Measurements from ENCODE around the gene AP1S3.

Gene AP1S3

DNA sequence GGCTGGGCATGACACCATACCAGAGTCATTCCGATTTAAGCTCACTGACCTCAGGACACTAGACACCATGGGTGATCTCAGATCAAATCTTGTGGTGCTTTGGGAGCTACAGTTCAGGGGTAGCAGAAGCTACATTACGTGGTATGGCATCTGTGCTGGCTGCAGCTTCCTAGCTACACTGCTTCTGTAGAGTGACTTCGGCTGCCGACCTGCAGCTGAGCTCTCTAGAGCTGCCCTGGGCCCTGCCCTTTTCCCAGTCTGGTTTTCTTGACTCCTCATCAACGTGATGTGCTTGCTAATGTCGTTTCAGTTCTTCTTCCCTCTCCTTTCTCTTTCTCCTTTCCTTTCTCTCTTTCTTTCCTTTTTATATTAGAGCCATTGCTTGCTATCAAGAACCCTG is 100.2 kb downstream of the AP1S3 start:
- CTCF ChIA-PET, result interaction anchor here (1.1 to 1.2 kb wide), 3 partner anchors 9 to 18 kb away, joined by 3 to 5 read pairs (median 3); no protein-coding TSS in a partner anchor
- POLR2A ChIA-PET, result no interaction called here
- TF ChIP-seq, protein P1, sequence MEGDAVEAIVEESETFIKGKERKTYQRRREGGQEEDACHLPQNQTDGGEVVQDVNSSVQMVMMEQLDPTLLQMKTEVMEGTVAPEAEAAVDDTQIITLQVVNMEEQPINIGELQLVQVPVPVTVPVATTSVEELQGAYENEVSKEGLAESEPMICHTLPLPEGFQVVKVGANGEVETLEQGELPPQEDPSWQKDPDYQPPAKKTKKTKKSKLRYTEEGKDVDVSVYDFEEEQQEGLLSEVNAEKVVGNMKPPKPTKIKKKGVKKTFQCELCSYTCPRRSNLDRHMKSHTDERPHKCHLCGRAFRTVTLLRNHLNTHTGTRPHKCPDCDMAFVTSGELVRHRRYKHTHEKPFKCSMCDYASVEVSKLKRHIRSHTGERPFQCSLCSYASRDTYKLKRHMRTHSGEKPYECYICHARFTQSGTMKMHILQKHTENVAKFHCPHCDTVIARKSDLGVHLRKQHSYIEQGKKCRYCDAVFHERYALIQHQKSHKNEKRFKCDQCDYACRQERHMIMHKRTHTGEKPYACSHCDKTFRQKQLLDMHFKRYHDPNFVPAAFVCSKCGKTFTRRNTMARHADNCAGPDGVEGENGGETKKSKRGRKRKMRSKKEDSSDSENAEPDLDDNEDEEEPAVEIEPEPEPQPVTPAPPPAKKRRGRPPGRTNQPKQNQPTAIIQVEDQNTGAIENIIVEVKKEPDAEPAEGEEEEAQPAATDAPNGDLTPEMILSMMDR (IDR thresholded peaks at IDR 0.05; ENCODE audit: control extremely low read depth, extremely low read depth, low read depth, missing control alignments), result no peak
- no peak for DNase-seq (ENCODE audit: extremely low spot score)

DNA sequence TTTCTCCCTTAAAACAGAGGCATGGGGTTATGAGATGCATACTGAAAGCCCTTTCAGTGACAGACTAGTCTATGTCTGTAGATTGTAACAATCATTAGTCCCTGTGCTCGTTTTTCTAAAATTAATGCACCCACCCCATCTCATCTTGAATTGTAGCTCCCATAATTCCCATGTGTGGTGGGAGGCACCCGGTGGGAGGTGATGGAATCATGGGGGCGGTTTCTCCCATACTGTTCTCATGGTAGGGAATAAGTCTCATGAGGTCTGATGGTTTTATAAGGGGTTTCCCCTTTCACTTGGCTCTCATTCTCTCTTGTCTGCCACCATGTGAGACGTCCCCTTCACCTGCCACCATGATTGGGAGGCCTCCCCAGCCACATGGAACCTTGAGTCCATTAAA is 100.9 kb downstream of the AP1S3 start:
- DNase-seq (ENCODE audit: extremely low spot score), result no peak
- TF ChIP-seq, protein P1 (IDR thresholded peaks at IDR 0.05; ENCODE audit: control extremely low read depth, extremely low read depth, low read depth, missing control alignments), result no peak
- ChIA-PET POLR2A (no interaction called here), CTCF (interaction anchor here (1.1 to 1.2 kb wide), 2 partner anchors 9 to 18 kb away, joined by 3 to 5 read pairs; no protein-coding TSS in a partner anchor)

DNA sequence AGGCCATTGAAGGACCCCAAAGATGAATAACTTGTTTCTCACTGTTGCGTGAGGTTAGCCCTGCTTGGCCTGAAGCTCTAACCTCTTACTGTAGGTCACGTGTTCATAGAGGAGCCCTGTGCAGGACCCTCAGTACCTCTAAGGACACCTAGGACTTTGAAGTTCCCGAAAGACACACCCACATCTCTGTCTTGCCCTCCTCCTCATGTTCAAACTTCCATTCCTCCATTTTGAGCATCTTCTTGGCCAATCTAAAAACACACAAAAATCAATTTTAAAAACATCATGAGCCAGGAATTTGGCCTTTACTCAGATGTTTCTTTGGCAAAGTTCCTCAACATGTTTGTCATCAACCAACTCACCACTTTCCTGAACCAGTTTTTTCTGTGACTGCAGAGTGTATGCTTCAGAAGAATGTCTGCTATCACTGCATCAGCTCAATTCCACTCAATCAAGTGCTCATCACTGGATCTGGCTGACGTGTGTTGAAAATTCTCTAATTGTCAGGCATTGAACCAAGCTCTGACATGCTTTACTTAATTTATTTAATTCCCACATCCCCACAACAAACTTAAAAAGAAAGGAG is 101.6 kb downstream of the AP1S3 start:
- ChIA-PET POLR2A (no interaction called here), CTCF (no interaction called here)
- no peak for DNase-seq (ENCODE audit: extremely low spot score)
- TF ChIP-seq, protein P1 (IDR thresholded peaks at IDR 0.05; ENCODE audit: control extremely low read depth, extremely low read depth, low read depth, missing control alignments), result no peak

DNA sequence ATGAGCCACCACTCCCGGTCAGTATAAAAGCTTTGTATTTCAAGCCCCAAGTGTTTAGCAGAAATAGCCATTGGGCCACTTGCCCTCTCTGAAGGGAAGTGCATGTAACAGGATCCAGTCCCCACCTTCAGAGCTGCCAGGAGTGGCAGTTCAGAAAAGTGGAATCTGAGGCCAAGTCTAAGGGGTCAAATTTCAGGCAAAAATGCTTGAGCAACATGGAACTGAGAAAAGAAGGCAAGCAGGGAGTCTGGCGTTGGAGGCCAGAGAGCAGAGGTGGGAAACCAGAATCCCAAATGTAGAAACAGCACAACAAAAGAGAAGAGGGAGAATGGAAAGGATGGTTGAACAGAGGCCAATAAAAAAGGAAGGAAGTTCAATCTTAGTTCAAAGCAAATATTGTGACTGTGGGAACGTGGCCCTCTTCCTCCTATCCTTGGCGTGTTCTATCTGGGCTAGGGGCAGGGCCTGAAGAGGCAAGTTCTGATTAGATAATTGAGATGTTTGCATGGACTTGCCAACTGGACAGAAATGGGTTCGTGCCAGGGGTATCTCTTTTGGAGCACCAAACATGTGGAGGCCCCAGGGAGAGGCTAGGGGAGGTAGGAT is 102.2 kb downstream of the AP1S3 start:
- ChIA-PET POLR2A (no interaction called here), CTCF (interaction anchor here (1.4 kb wide), 1 partner anchor 9 kb away, joined by 4 read pairs; no protein-coding TSS in a partner anchor)
- TF ChIP-seq, protein P1 (IDR thresholded peaks at IDR 0.05; ENCODE audit: control extremely low read depth, extremely low read depth, low read depth, missing control alignments), result no peak
- DNase-seq (ENCODE audit: extremely low spot score), result no peak

DNA sequence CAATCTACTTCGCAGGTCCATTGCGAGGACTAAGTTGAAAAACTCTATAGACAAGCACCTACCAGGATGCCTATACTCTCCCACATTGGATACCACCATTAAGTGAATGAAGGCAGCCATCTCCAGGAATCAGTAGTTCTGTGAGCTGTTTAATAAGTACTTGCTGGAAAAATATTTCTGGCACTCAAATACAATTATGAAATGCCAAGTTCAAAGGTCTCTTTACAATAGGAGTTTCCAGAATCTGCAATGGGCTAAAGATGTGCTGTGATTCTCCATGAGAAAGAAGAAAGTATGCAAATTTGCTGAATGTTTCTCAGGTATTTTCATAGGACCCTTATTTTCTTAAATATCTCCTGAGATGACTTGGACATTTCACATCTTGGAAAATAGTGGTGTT is 103.0 kb downstream of the AP1S3 start:
- no peak for DNase-seq (ENCODE audit: extremely low spot score)
- TF ChIP-seq, protein P1 (IDR thresholded peaks at IDR 0.05; ENCODE audit: control extremely low read depth, extremely low read depth, low read depth, missing control alignments), result no peak
- POLR2A ChIA-PET, result no interaction called here
- CTCF ChIA-PET, result interaction anchor here (0.6 to 1.4 kb wide), 2 partner anchors 10 to 97 kb away, joined by 3 to 4 read pairs; no protein-coding TSS in a partner anchor

DNA sequence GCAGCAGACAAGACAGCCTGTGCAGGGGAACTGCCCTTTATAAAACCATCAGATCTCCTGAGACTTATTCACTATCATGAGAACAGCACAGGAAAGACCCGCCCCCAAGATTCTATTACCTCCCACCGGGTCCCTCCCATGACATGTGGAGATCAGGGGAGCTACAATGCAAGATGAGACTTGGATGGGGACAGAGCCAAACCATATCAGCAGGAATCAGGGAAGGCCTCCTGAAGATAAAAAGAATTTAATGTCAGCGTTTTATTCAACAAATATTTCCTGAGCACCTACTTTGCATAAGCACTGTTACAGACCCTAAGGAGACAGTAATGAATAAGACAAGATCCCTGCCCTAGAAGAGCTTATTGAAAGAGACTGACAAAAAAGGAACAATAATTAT is 105.0 kb downstream of the AP1S3 start:
- POLR2A ChIA-PET, result no interaction called here
- CTCF ChIA-PET, result interaction anchor here (0.6 to 1.6 kb wide), 5 partner anchors 9 to 261 kb away, joined by 3 to 4 read pairs (median 3); no protein-coding TSS in a partner anchor
- TF ChIP-seq, protein P1 (IDR thresholded peaks at IDR 0.05; ENCODE audit: control extremely low read depth, extremely low read depth, low read depth, missing control alignments), result no peak
- DNase-seq (ENCODE audit: extremely low spot score), result no peak
